HG03442 (cell line): ENCODE results near the gene SLC12A5.

Experiments
- ATAC-seq: cut with Tn5 transposase; IDR thresholded peaks from one replicate; pipeline ENCODE4 v1.9.1; 2021; ENCODE audit warnings: mild to moderate bottlenecking, moderate library complexity; ENCODE audit not compliant: unreplicated experiment

Gene SLC12A5

DNA sequence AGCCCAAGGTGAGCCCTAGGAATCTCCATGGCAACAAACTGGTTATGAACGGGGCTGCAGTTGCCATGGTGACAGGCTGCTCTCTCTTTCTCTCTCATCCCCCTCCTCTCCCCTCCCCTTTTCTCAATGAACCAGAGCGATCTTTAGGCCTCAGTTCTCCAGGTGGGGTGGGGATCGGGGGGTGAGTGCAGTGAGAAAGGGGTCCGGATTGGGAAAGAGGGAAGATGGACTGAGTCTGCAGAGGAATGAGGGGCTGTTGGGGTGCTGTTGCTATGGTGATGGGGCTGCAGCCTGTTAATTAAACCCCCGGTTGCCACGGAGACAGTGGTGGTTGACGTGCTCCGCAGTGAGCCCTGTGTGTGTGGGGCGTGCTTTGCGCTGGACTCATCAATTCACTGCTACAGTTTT, 3.6 kb upstream of the SLC12A5 start:
- no peak for ATAC-seq

DNA sequence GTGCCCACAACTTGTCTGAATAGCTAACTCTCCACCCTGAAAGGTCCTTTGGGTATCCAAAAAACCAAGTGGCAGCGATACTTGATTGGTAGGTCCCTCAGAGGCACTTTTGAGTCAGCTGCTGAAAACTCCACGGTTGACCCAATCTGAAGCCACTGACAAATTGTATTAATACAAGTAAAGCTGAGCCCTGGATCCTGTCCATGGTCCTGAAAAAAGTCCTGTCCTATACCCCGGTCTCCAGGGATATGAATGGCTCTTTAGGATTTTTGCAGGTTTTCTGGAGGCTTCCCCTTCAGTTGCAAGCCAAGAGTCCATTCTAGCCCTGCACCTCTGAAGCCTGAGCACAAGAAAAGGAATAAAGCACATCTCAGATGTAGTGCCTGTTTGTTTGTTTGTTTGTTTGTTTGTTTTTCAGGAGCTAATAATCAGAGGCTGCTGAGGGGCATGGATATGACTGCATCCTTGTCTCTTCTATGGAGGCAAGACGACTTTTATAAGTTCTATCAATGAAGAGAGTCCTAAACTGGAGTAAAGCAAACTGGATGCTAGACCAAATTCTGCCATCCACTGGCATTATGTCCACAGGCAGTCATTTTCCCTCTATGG, 1.7 kb upstream of the SLC12A5 start:
- no peak for ATAC-seq

DNA sequence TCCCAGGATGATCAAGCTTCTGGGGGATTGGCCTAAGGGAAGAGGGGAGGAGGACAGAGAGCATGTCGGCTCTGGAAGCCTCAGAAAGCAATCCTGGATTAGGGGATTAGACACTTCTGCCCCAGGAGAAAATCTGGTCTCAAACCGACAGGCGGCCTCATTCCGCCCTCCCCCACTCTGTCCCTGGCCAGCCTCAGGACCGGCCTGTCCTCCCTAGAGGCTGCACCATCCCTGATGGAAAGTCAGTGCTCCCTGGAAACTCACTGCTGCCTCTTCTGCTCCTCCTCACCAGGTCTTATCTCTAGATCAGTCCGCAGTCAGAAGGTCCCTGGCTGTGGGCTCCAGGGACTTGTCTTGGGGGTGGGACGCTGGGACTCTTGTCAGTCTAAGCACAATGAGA, 905 bp upstream of the SLC12A5 start:
- no peak for ATAC-seq

DNA sequence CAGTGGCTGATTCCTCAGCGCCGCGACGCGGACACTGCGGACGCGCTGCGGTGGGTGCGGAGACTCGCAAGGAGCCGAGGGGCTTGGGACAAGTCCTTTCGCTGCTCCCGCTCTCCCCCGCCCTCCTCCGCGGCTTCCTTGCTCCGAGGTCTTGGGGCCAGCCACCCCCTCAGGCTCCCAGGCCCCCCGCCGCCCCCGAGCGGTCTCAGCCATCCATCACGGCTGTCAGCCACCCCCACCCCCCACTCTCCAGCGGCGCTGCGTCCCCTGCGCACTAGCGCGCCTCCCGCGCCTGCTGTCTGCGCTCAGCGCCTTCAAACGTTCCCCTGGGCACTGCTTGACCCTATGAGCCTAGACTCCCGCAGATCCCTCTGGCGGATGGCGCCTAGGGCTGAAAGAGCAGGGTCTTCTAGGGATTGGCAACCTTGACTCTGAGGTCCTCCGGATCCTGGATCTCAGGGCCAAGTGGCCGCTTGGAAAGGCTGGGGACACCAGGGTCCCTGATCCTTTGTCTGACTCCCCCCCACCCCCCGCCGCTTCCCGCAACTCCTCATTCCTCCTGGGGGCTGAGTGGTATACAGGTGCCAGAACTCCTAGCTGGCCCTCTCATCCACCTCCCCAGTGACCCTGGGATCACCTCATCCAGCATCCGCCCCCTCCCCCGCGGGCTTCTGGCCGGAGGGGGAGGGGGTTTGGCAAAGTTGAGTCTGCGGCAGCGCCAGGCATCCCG, 1.4 kb downstream of the SLC12A5 start:
- ATAC-seq = no peak

DNA sequence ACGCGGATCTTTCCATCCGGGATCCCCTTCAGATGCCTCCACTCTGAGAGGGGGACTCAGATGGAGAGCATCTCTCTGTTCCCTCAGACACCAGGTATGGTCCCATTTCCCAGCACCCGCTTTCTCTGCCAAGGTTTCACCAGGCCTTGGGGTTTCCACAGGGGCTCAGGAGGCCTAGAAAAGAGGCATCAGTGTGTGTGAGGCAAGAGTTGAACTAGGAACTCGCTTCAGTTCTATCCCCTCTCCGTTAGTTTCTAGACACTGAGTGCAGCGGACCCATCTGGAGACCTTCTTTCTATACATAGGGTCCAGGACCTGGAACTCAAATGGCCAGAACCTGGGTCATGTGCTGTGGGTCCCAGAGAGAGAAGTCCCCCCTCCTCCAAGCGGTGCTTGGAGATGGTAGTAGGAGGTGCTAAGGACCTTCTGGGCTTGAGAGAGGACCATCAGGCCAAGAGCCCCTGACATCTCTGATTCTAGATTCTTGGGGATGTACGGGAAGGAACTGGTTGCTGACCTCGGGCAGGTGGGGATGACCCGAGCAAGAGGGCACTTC, 2.1 kb downstream of the SLC12A5 start:
- ATAC-seq = no peak

DNA sequence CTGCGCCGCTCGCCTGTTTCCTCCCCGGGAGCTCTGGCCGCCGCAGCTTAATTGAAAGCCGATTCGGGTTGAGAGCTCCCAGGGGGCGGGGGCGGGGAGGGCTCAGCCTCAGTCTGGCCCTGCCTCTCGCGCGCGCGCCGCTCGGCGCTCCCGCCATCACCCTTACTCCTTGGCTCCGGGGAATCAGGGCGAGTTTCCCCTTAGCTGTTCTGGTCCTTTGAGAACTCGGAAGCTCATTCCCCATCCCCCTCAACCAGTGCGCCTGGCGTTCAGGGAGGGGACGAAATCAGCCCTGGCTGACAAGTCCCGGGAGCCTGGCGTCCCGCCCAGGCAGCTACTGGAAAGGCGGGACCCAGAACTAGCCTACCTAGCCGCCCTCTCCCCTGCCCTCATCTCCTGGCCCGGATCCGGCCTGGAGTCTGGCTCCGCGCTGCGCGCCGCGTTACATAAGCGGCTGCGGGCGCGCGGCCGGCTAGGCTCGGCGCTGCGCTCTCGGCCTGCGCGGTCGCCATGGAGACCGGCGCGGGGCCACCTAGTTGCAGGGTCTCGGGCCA, 2.8 kb downstream of the SLC12A5 start:
- no peak for ATAC-seq

DNA sequence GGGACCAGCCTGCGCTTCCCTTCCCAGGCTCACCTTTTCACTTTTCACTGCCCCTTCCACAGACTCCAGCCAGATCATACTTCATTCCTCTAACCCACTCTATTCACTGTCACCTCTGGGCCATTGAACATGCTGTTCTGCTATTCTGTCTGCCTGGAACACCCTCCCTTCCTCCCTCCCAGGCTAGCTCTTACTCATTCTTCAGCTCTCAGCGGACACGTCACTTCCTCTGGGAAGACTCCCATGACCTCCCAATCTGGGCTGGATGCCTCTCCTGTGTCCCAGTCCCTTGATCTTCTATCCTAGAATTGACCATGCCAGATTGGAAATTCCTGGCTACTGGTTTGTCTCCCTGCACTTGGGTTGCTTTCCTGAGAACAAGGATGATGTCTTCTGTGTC, 5.0 kb downstream of the SLC12A5 start:
- no peak for ATAC-seq

DNA sequence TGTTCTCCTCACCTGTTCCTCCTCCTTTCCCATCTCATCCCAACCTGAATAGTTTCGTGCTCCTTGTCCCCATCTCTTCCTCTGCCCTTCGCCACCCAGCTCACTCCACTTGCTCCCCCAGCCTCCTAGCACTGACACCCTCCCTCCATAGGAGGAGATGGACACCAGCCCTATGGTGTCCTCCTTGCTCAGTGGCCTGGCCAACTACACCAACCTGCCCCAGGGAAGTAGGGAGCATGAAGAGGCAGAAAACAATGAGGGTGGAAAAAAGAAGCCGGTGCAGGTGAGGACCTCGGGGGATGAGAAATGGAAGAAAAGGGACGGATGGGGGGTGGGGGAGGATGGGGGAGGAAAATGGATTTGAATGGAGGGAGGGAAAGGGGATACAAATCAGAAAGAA, 6.2 kb downstream of the SLC12A5 start:
- no peak for ATAC-seq

DNA sequence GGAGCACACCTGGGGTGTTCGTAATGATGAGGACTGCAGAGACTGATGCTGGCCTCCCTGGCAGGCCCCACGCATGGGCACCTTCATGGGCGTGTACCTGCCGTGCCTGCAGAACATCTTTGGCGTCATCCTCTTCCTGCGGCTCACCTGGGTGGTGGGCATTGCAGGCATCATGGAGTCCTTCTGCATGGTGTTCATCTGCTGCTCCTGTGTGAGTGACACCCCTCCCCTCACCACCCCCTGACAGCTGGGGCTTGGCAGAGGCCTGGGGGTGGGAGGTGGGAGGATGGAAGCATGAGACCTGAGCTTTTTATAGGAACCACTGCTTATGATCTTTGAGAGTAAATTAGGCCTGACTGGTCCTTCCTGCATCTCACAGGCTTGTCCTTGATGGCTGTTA, 6.7 kb downstream of the SLC12A5 start:
- no peak for ATAC-seq

DNA sequence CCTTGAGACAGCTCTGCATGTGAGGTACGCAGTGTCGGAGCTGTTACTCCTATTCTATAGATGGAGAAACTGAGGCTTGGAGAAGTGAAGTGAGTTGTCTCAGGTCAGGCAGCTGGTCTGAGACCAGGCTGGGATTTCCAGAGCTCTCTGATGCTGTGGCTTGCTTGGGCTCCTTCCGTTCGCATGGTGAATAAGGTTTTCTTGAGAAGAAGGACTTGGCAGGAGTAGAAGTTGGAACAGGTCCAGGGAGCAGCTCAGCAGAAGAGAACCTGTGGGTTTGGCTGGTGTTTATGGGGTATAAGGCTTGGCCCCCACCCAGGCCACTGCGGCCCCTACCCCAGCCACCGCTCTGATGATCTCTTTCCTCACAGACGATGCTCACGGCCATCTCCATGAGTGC, 7.4 kb downstream of the SLC12A5 start:
- no peak for ATAC-seq

DNA sequence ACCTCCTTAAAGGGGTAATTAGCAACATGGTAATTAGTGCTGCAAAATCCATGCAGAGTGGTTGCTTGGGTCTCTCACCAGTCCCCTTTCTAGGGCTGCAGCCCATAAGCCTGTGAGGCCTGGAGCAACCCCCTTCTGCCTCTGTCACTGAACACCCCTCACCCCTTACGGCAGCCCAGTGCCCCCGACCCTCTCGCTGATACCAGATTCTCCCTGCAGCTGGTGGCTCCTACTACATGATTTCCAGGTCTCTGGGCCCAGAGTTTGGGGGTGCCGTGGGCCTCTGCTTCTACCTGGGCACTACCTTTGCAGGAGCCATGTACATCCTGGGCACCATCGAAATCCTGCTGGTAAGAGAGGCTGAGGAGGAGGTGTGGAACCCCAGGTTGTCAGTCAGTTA, 8.0 kb downstream of the SLC12A5 start:
- no peak for ATAC-seq

DNA sequence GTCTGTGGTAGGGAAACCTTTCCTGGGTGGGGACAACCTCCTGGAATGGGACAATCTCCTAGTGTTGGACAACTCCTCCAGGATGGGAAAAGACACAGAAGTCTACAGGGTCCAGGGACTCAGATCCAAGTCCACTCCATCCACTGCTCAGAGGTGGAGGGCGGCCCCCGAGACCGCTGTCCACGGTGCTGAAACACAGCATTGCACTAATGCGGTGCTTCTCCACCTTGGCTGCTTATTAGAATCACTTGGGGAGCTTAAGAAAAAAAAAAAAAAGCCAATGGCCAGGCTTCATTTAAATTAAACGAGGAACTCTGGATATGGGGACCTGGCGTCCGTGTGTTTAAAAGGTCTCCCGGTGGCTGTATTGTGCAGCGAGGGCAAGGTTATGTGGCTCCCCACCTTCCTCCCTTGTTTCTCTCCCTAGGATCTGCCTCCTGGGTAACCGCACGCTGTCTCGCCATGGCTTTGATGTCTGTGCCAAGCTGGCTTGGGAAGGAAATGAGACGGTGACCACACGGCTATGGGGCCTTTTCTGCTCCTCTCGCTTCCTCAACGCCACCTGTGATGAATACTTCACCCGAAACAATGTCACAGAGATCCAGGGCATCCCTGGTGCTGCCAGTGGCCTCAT, 12.0 kb downstream of the SLC12A5 start:
- no peak for ATAC-seq

DNA sequence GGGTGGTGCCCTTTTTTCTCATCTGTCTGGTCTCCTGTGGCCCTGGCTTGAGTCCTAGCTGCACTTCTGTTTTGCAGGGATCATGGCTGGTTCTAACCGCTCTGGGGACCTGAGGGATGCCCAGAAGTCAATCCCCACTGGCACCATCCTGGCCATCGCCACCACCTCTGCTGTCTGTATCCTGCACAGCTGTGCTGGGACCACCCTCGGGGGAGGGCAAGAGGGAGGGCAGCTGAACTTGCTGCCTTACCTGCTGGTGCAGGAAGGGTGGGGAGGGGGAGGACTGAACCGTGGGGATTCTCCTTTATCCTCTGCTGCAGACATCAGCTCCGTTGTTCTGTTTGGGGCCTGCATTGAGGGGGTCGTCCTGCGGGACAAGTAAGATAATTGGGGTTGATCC, 14.5 kb downstream of the SLC12A5 start:
- ATAC-seq = no peak

DNA sequence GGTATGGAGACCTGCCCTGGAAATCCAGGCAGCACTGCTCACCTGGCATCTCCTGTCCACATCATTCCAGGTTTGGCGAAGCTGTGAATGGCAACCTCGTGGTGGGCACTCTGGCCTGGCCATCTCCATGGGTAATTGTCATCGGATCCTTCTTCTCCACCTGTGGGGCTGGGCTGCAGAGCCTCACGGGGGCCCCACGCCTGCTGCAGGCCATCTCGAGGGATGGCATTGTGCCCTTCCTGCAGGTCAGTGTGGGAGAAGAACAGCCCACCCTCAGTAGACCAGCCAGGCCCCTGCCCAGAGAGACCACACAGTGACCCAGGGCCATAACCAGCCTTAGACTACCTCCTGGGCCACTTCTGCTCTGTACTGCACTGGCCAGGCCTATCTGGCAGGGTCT, 15.9 kb downstream of the SLC12A5 start:
- no peak for ATAC-seq

DNA sequence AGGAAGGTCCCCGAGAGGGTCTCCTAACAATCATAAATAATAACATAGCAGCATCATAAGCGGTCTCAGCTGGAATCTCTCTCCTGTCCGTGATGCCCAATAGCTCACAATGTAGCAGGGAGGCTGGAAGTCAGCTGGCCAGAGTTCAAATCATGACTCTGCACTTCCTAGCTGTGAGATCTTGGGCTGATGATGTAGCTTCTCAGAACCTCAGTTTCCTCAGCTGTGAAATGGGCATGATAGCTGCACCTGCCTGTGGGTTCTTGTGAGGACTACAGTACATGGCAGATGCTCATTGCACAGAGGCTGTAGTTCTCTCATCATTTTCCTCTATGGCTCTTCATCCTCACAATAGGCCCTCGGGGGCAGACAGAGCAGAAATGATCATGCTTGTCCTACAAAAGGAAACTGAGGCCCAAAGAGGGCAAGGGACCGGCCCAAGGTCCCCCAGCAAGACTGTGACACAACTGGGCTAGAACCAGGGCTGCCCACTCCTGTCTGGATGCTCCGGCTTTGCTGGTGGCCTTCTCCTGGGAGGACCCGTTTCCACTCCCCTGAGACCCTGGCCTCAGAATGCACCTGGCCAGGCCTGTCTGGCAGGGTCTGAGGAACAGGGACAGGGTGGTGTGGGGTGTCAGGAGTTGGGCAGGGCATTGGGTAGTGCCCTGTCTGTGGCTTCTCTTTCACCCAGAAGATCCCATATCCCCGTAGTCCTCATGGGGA, 17.7 kb downstream of the SLC12A5 start:
- ATAC-seq = no peak

DNA sequence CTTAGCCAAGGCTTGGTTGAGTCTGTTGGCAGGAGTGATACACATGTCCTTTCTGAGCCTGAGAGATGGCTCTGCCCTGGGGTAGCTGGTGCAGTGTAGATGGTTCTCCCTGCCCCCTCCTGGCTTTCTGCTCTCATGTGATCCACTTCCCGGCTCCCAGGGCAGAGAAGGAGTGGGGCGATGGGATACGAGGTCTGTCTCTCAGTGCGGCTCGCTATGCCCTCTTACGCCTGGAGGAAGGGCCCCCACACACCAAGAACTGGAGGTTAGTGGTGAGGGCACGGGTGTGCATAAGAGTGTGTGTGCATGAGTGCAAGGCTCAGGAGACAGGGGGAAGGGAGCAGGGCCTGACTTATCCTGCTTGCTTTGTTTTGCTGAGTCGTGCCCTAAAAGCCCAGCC, 18.8 kb downstream of the SLC12A5 start:
- no peak for ATAC-seq

DNA sequence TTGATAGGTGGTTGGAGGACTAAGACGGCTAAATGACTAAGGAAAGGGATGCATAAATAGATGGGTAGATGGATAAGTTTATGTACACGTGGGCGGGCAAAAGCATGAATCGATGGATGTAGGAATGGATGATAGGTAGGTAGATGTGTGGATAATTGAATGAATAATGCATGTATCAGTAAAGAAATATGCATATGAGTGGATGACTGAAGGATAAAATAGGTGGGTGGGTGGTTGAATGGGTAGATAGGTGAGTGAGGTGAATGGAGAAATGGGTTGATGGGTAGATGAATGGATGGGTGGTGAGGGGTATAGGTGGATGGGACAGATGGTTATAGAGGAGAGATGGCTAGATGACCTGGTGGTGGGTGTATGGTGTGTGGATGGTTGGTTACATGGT, 20.2 kb downstream of the SLC12A5 start:
- no peak for ATAC-seq

DNA sequence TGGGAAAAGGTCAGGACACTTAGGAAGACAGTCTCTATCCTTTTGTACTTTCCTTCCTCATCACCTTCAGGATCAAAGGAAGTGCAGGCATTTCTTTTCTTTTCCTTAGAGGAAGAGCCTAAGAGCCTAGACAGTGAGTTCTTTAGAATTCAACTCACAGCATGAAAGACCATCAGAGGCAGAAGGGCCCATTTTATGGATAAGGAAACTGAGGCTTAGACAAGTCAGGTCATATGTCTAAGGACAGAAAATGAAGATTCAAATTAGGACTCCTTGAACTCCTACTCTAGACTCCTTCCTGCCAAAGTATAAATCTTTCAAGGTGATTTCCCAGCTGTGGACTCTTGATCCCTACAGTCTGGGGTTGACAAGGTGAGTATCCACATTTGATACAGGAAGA, 20.8 kb downstream of the SLC12A5 start:
- no peak for ATAC-seq

DNA sequence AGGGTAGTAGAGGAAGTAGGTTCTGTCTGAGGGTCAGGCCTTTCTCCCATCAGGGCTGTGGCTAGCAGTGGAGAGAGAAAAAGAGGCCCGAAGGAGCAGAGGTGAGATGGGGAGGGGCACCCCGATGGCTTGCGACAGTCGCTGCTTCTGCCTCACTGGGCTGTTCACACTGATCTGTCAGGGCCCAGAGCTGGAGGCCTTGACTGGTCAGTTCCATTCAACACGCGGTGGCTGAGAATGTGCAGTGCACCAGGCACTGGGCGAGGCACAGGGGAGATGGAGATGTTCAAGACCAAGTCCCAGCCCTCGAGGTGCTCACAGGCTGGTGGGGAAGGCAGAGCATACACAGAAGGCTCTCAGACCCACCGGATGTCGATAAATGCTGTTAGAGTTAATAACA, 21.4 kb downstream of the SLC12A5 start:
- ATAC-seq = no peak

DNA sequence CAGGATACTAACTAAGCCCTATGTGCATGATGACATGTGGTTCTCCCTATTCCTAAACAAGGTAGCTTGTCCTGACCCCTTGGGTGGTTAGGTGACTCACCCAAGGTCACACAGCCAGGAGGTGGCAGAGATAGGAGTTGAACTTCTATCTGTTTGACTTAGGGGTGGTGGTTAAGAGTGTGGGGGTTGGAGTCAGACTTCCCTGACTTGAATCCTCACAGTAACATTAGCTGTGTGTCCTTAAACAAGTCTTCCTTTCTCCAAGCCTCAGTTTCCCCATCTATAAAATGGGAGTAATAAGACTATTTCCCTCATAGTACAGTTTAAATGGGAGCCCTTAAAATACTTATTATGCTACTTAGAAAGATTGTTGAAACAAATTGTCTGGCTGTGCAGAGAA, 21.9 kb downstream of the SLC12A5 start:
- no peak for ATAC-seq
